ENCODE data around the gene TACC3.

DNA sequence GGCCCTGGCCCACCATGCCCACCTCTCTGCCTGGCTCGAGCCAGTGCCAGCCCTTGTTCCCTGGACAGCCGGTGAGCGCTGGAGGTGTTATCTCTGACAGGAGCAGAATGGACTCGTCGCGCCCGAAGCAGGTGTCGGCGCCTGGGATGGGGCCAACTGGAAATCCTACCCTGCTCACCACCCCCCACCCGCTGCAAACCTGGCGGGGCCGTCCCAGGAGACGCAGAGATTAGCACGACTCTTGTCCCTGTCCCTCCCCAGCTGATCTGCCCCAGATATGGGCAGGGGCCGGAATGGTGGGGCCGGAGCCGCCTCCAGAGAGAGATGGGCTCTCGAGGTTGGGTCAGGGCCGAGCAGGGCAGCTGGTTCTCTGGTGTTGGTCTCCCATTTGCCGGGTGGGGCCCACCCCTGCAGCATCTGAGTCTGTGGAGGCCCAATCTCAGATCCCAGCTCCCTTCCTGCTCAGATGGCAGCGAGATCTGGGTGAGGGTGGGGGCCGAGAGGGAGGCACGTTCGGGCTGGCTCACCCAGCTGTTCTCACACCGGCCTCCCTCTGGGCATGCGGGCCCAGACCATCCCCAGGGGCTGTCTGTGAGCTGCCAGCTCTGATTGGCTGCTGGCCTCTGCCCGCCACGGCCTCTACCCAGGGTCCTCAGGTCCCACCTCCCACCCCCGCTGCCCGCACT, 51.7 kb downstream of the TACC3 start:
- TF ChIP-seq, protein P1, sequence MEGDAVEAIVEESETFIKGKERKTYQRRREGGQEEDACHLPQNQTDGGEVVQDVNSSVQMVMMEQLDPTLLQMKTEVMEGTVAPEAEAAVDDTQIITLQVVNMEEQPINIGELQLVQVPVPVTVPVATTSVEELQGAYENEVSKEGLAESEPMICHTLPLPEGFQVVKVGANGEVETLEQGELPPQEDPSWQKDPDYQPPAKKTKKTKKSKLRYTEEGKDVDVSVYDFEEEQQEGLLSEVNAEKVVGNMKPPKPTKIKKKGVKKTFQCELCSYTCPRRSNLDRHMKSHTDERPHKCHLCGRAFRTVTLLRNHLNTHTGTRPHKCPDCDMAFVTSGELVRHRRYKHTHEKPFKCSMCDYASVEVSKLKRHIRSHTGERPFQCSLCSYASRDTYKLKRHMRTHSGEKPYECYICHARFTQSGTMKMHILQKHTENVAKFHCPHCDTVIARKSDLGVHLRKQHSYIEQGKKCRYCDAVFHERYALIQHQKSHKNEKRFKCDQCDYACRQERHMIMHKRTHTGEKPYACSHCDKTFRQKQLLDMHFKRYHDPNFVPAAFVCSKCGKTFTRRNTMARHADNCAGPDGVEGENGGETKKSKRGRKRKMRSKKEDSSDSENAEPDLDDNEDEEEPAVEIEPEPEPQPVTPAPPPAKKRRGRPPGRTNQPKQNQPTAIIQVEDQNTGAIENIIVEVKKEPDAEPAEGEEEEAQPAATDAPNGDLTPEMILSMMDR (IDR thresholded peaks at IDR 0.05) = no peak
- TF ChIP-seq POLR2A (IDR thresholded peaks at IDR 0.05) (no peak), EP300 (IDR thresholded peaks at IDR 0.05) (no peak)
